Transverse colon (tissue), 4 donors: Measurements from ENCODE around the gene ALDH3A1. TPM values are rescaled to one million over a fixed set of nuclear protein-coding genes. Genes with fewer than 3 reads are reported as not detected.
A peak's percentile ranks its signal among the peaks of the same experiment; 100 is the strongest.

Experiments used
- DNase-seq: peaks from one replicate; pipeline ENCODE4 v3.0.0-alpha.2; 2019
- H3K27ac ChIP-seq, 4 donors: fragments of 200-600 bp; sonication (generic); 2 replicates each; pipeline ENCODE4 v1.5.1; 2016 to 2018; ENCODE audit warnings: inconsistent platforms in 4 of 4
- H3K27me3 ChIP-seq: fragments of 200-600 bp; sonication (generic); 2 replicates; pipeline ENCODE4 v1.5.1; 2017; ENCODE audit warnings: inconsistent platforms
- H3K36me3 ChIP-seq, 4 donors: fragments of 200-600 bp; sonication (generic); 2 replicates each; pipeline ENCODE4 v1.5.1; 2017 to 2019; ENCODE audit warnings: inconsistent platforms in 4 of 4
- H3K4me1 ChIP-seq, 4 donors: fragments of 200-600 bp; sonication (generic); 2 replicates each; pipeline ENCODE4 v1.5.1; 2017 to 2020; ENCODE audit warnings: inconsistent platforms in 4 of 4
- H3K4me3 ChIP-seq, 4 donors: fragments of 200-600 bp; sonication (generic); 1 replicate in 1 of 4; 2 replicates in 3 of 4; pipeline versions ENCODE4 v1.5.1 to v1.6.1; 2017 to 2019; ENCODE audit warnings: inconsistent platforms in 4 of 4
- H3K9me3 ChIP-seq, 2 donors: fragments of 200-600 bp; sonication (generic); 2 replicates each; pipeline ENCODE4 v1.5.1; 2017 to 2019; ENCODE audit warnings: inconsistent platforms in 2 of 2
- EP300 ChIP-seq: sonication (generic); formaldehyde crosslinking; IDR thresholded peaks from one replicate; pipeline ENCODE4 v1.6.1; 2017; ENCODE audit warnings: antibody characterized with exemption, low read depth
- POLR2A ChIP-seq: fragments of 450-650 bp; IDR thresholded peaks from one replicate; pipeline ENCODE4 v1.6.1; 2016; ENCODE audit warnings: antibody characterized with exemption, mild to moderate bottlenecking, moderate library complexity
- POLR2AphosphoS5 ChIP-seq, 3 donors: sonication (generic); formaldehyde crosslinking; IDR thresholded peaks; one replicate each; pipeline ENCODE4 v1.6.1; 2016; ENCODE audit warnings: antibody characterized with exemption in 3 of 3
- WGBS, 2 donors: methylation state at CpG; one replicate each; pipeline ENCODE4 v1.1.5; 2018; ENCODE audit warnings: low coverage in 1 of 2; 5-methylcytosine and 5-hydroxymethylcytosine counted together
- in situ Hi-C, 4 donors: fragments of 200-750 bp; cut with MboI; loops; one replicate each; pipeline versions ENCODE4 v1.15.0 to v1.15.1; 2017; ENCODE audit warnings: low sequenced_read_pairs in 3 of 4, low pct_ligation_motif_present in 1 of 4, low pct_unique_long_range_greater_than_20kb in 1 of 4
- intact Hi-C: fragments of 100-400 bp; cut with DNase I; formaldehyde crosslinking; loops from one replicate; pipeline ENCODE4 v1.15.1; 2023; ENCODE audit warnings: low total_unique reads
- total RNA-seq, 4 donors: library from RNA; depleted of rRNA; stranded (reverse); fragments of >200 nt; gene quantifications; one replicate each; pipeline ENCODE4 v1.1.0, GENCODE V29; 2016
- TF ChIP-seq, protein P1 (sequence below), 5 experiments: fragments of 200-600 bp in 3 of 5; fragments of 450-650 bp in 2 of 5; sonication (generic) in 3 of 5; IDR thresholded peaks; 1 replicate in 2 of 5; 2 replicates in 3 of 5; pipeline ENCODE4 v1.5.1; 2016 to 2017; ENCODE audit warnings: antibody characterized with exemption in 5 of 5, inconsistent platforms in 3 of 5, mild to moderate bottlenecking in 2 of 5, moderate library complexity in 1 of 5

Gene ALDH3A1
- total RNA-seq, 4 donors from 2014 or later = 1.2 to 15.3 (median 3.4) TPM

- 0 to 75% methylated on average over 1 to 13 of the region's 13 CpGs for WGBS, 2 donors
- no peak for DNase-seq
- in situ Hi-C loops = no loop called here
- no peaks in the 10 kb centered on the region for H3K36me3 ChIP-seq
- H3K9me3 ChIP-seq = no peaks in the 10 kb centered on the region
- intact Hi-C loops = loop anchor here (5.0 kb wide), 1 partner anchor 101 kb away; the partner anchor contains the start of gene ALDH3A2
- no peak for TF ChIP-seq POLR2A
- no peak for TF ChIP-seq EP300
- no peak for TF ChIP-seq POLR2AphosphoS5 (IDR thresholded peaks at IDR 0.05)
- TF ChIP-seq, protein P1, sequence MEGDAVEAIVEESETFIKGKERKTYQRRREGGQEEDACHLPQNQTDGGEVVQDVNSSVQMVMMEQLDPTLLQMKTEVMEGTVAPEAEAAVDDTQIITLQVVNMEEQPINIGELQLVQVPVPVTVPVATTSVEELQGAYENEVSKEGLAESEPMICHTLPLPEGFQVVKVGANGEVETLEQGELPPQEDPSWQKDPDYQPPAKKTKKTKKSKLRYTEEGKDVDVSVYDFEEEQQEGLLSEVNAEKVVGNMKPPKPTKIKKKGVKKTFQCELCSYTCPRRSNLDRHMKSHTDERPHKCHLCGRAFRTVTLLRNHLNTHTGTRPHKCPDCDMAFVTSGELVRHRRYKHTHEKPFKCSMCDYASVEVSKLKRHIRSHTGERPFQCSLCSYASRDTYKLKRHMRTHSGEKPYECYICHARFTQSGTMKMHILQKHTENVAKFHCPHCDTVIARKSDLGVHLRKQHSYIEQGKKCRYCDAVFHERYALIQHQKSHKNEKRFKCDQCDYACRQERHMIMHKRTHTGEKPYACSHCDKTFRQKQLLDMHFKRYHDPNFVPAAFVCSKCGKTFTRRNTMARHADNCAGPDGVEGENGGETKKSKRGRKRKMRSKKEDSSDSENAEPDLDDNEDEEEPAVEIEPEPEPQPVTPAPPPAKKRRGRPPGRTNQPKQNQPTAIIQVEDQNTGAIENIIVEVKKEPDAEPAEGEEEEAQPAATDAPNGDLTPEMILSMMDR (IDR thresholded peaks at IDR 0.05) = no peak
- no peak overlapping the region for H3K4me3 ChIP-seq
- H3K27me3 ChIP-seq = no peaks in the 10 kb centered on the region
- H3K4me1 ChIP-seq = peaks cover 12 to 48% (median 38%) of the 10 kb centered on the region in 4 donors
- H3K27ac ChIP-seq = peak overlapping the region in 2 of 4 donors; percentile 22 to 67
Measured at GRCh38 chr17:19748807-19749193, 702 bp upstream of the ALDH3A1 start.

- peaks cover 5 to 34% (median 25%) of the 10 kb centered on the region in 4 donors for H3K4me1 ChIP-seq
- no peak overlapping the region for H3K4me3 ChIP-seq
- H3K27ac ChIP-seq = peak overlapping the region in 1 of 4 donors; percentile 67
- H3K36me3 ChIP-seq = no peaks in the 10 kb centered on the region
- H3K9me3 ChIP-seq = no peaks in the 10 kb centered on the region
- intact Hi-C loops = loop anchor here (5.0 kb wide), 1 partner anchor 100 kb away; the partner anchor contains the start of gene ALDH3A2
- H3K27me3 ChIP-seq = no peaks in the 10 kb centered on the region
- 98% methylated on average over 9 of the region's 13 CpGs; no CpG with 5 or more reads in 1 of the 2 donors for WGBS, 2 donors
- TF ChIP-seq, protein P1 (IDR thresholded peaks at IDR 0.05) = no peak
- no peak for TF ChIP-seq POLR2A
- TF ChIP-seq POLR2AphosphoS5 (IDR thresholded peaks at IDR 0.05) = no peak
- no peak for TF ChIP-seq EP300
- in situ Hi-C loops = no loop called here
- DNase-seq = no peak
Measured at GRCh38 chr17:19747159-19747719, 859 bp downstream of the ALDH3A1 start.

DNA sequence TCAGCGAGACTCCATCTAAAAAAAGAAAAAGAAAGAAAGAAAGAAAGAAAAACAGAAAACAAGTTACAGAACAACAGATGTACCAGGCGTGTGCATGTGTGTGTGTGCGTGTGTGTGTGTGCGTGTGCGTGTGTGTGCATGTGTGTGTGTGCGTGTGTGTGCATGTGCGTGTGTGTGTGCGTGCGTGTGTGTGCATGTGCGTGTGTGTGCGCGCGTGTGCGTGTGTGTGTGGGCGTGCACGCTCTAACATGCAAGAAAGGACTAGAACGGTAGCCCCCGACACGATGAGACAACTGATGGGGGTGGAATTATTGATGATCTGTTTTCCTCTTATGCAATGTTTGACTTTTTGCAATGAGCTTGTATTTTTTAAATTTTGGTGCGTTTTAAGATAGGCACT lies 1.6 kb downstream of the ALDH3A1 start:
- H3K4me1 ChIP-seq = peaks cover 5 to 33% (median 25%) of the 10 kb centered on the region in 4 donors
- WGBS, 2 donors = 91 to 92% methylated on average over 19 to 20 of the region's 20 CpGs
- in situ Hi-C loops (no loop called here), intact Hi-C loops (loop anchor here (5.0 kb wide), 1 partner anchor 99 kb away; the partner anchor contains the start of gene ALDH3A2)
- TF ChIP-seq POLR2AphosphoS5 (IDR thresholded peaks at IDR 0.05) (no peak), POLR2A (no peak), EP300 (no peak)
- TF ChIP-seq, protein P1 (IDR thresholded peaks at IDR 0.05) = no peak
- no peaks in the 10 kb centered on the region for H3K36me3 ChIP-seq
- no peaks in the 10 kb centered on the region for H3K27me3 ChIP-seq
- DNase-seq = no peak
- peak overlapping the region in 3 of 4 donors; percentile 72 to 88 (median 80) for H3K27ac ChIP-seq
- H3K4me3 ChIP-seq = no peak overlapping the region
- no peaks in the 10 kb centered on the region for H3K9me3 ChIP-seq

GRCh38 chr17:19744922-19745757 lies 3.0 kb downstream of the ALDH3A1 start:
- TF ChIP-seq, protein P1 (IDR thresholded peaks at IDR 0.05) = peak; percentile 88 to 98 (median 95)
- TF ChIP-seq POLR2AphosphoS5 (IDR thresholded peaks at IDR 0.05) (peak in 2 of 3 donors; percentile 45 to 52), EP300 (no peak), POLR2A (peak; percentile 10)
- peak overlapping the region; percentile 72 to 88 (median 76) for H3K27ac ChIP-seq
- H3K9me3 ChIP-seq = no peaks in the 10 kb centered on the region
- H3K4me3 ChIP-seq = peak overlapping the region; percentile 33 to 61 (median 44)
- intact Hi-C loops (loop anchor here (5.0 kb wide), 1 partner anchor 98 kb away; the partner anchor contains the start of gene ALDH3A2), in situ Hi-C loops (no loop called here)
- H3K27me3 ChIP-seq = no peaks in the 10 kb centered on the region
- peak; percentile 96 for DNase-seq
- no peaks in the 10 kb centered on the region for H3K36me3 ChIP-seq
- 17 to 28% methylated on average over 1 to 50 of the region's 50 CpGs for WGBS, 2 donors
- peaks cover 5 to 33% (median 25%) of the 10 kb centered on the region in 4 donors for H3K4me1 ChIP-seq
